ENCODE measurements around the gene APOL3.
"Not testable (repeated sequence)": the region's sequence is repeated elsewhere in the genome, so short reads cannot be mapped to it uniquely, and the experiment has no call there.

DNA sequence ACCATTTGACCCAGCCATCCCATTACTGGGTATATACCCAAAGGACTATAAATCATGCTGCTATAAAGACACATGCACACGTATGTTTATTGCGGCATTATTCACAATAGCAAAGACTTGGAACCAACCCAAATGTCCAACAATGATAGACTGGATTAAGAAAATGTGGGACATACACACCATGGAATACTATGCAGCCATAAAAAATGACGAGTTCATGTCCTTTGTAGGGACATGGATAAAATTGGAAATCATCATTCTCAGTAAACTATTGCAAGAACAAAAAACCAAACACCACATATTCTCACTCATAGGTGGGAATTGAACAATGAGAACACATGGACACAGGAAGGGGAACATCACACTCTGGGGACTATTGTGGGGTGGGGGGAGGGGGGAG lies 69.8 kb downstream of the APOL3 start:
- TF ChIP-seq YY1 (IDR thresholded peaks at IDR 0.05; ENCODE audit: insufficient read depth, insufficient read length); SUZ12 (IDR thresholded peaks at IDR 0.05; ENCODE audit: extremely low read depth, insufficient read depth, insufficient read length): not testable (repeated sequence)
